Keratinocyte (primary cell): ENCODE data around the gene SLC39A13.

ENCODE experiments used
- CTCF ChIP-seq, 3 experiments: IDR thresholded peaks in 1 of 3; conservative IDR thresholded peaks in 1 of 3; optimal IDR thresholded peaks in 1 of 3; 2 replicates in 2 of 3; 3 replicates in 1 of 3; pipeline versions ENCODE3 to v1.5.1; 2011; ENCODE audit warnings: low read length in 3 of 3, mild to moderate bottlenecking in 3 of 3, moderate library complexity in 2 of 3, control low read depth in 1 of 3, inconsistent platforms in 1 of 3; ENCODE audit not compliant: insufficient read depth in 2 of 3; ENCODE audit errors: extremely low read depth in 1 of 3
- EZH2 ChIP-seq: IDR thresholded peaks from one replicate; pipeline ENCODE4 v1.6.1; 2012; ENCODE audit warnings: inconsistent platforms, mild to moderate bottlenecking, low read length, moderate library complexity

- TF ChIP-seq CTCF (optimal IDR thresholded peaks at IDR 0.05 in 1 of 3, IDR thresholded peaks at IDR 0.05 in 1 of 3, conservative IDR thresholded peaks at IDR 0.05 in 1 of 3; ENCODE audit: extremely low read depth in 1 of 3, insufficient read depth in 2 of 3, low read length in 3 of 3) (no peak), EZH2 (no peak)
These were observed 30.3 kb downstream of the SLC39A13 start for GRCh38 chr11:47438721-47439120.
